Body of pancreas (tissue), 4 donors: ENCODE data around the gene MARCO.

Source experiments
- CTCF ChIP-seq, 7 experiments: fragments of 450-650 bp in 4 of 7; fragments of 200-600 bp in 3 of 7; sonication (generic) in 3 of 7; IDR thresholded peaks; one replicate each; pipeline ENCODE4 v1.5.1; 2016 to 2019; ENCODE audit warnings: antibody characterized with exemption in 7 of 7
- POLR2A ChIP-seq, 3 donors: fragments of 450-650 bp; IDR thresholded peaks; one replicate each; pipeline ENCODE4 v1.6.1; 2016; ENCODE audit warnings: antibody characterized with exemption in 3 of 3, mild to moderate bottlenecking in 2 of 3

- TF ChIP-seq POLR2A (IDR thresholded peaks at IDR 0.05) = no peak
- TF ChIP-seq CTCF (IDR thresholded peaks at IDR 0.05) = no peak
Observed at GRCh38 chr2:118974103-118974993, 32.4 kb downstream of the MARCO start.
